K562 (cell line): ENCODE data around the gene NACC1. TPM values are rescaled to one million over a fixed set of nuclear protein-coding genes. Genes with fewer than 3 reads are reported as not detected.
A peak's percentile ranks its signal among the peaks of the same experiment; 100 is the strongest.

Experiments
- DMBX1 ChIP-seq: fragments of 250-450 bp; sonication (Bioruptor Pico); IDR thresholded peaks from 2 replicates; pipeline ENCODE4 v1.8.0; 2022; ENCODE audit warnings: inconsistent platforms, mild to moderate bottlenecking, moderate library complexity, borderline replicate concordance
- ERF ChIP-seq: fragments of 450-650 bp; formaldehyde crosslinking; IDR thresholded peaks from 2 replicates; pipeline ENCODE4 v1.4.0; 2020; ENCODE audit warnings: mild to moderate bottlenecking, mixed read lengths
- GTF2F1 ChIP-seq: IDR thresholded peaks from 2 replicates; pipeline ENCODE4 v1.6.1; 2011; ENCODE audit warnings: low read depth, low read length, improper control_type of control experiment
- ILF3 ChIP-seq: fragments of 450-650 bp; IDR thresholded peaks from 2 replicates; pipeline ENCODE4 v1.6.1; 2018; ENCODE audit warnings: antibody characterized with exemption, mild to moderate bottlenecking, moderate library complexity, borderline replicate concordance
- JUN ChIP-seq, 2 experiments: sonication (generic) in 1 of 2; formaldehyde crosslinking in 1 of 2; IDR thresholded peaks; 2 replicates each; pipeline versions ENCODE4 v1.6.1 to v1.8.0; 2012 to 2022; ENCODE audit warnings: borderline replicate concordance in 2 of 2, mild to moderate bottlenecking in 2 of 2, improper control_type of control experiment in 1 of 2, low read depth in 1 of 2, low read length in 1 of 2, missing genetic modification reagents in 1 of 2
- MBD2 ChIP-seq: sonication (generic); IDR thresholded peaks from 2 replicates; pipeline ENCODE4 v1.6.1; 2016; ENCODE audit warnings: low read depth, borderline replicate concordance
- NRF1 ChIP-seq, 2 experiments: fragments of 450-650 bp; IDR thresholded peaks in 1 of 2; conservative IDR thresholded peaks in 1 of 2; 2 replicates each; pipeline ENCODE4 v1.6.1; 2014; ENCODE audit warnings: mild to moderate bottlenecking in 2 of 2
- RBBP5 ChIP-seq: fragments of 200-600 bp; sonication (generic); IDR thresholded peaks from 2 replicates; pipeline ENCODE4 v1.6.1; 2012; ENCODE audit warnings: borderline replicate concordance, mild to moderate bottlenecking, low read length, control low read depth, inconsistent platforms; ENCODE audit not compliant: insufficient read depth, poor library complexity, severe bottlenecking
- SIN3B ChIP-seq: fragments of 450-650 bp; IDR thresholded peaks from 2 replicates; pipeline ENCODE4 v1.6.1; 2017; ENCODE audit warnings: low read depth, mild to moderate bottlenecking, moderate library complexity
- SP1 ChIP-seq: sonication (generic); formaldehyde crosslinking; IDR thresholded peaks from 2 replicates; pipeline ENCODE4 v1.8.1; 2022; ENCODE audit warnings: mild to moderate bottlenecking, missing genetic modification reagents
- THRB ChIP-seq: fragments of 450-650 bp; formaldehyde crosslinking; conservative IDR thresholded peaks from 2 replicates; pipeline ENCODE4 v1.4.0; 2022; ENCODE audit warnings: mild to moderate bottlenecking, missing genetic modification characterization
- ZNF3 ChIP-seq: fragments of 250-450 bp; sonication (Bioruptor Pico); IDR thresholded peaks from 2 replicates; pipeline ENCODE4 v1.5.0; 2021; ENCODE audit warnings: mild to moderate bottlenecking, moderate library complexity
- ZSCAN32 ChIP-seq: fragments of 450-650 bp; formaldehyde crosslinking; IDR thresholded peaks from 2 replicates; pipeline ENCODE4 v1.4.0; 2020; ENCODE audit warnings: mild to moderate bottlenecking, moderate library complexity
- polyA plus RNA-seq, 8 experiments: library from polyadenylated mRNA; depleted of rRNA in 4 of 8; stranded (reverse) in 5 of 8; unstranded in 3 of 8; fragments of >200 nt; fragmentation: Nextera tagmentation in 2 of 8; fragmentation: Illumina TruSeq in 1 of 8; extraction: Ambion mirVana in 2 of 8; extraction: Trizol in 1 of 8; gene quantifications; 2 replicates each; pipeline versions ENCODE4 v1.2.1 to v1.2.3, GENCODE V29; 2011 to 2014; ENCODE audit warnings: inconsistent platforms in 1 of 8, missing spikeins in 1 of 8
- total RNA-seq, 7 experiments: library from RNA; depleted of rRNA in 6 of 7; stranded (reverse); fragments of >200 nt in 6 of 7; fragmentation: Illumina TruSeq in 2 of 7; extraction: Trizol in 2 of 7; gene quantifications; 2 replicates each; pipeline versions ENCODE4 v1.2.1 to v1.2.3, GENCODE V29; 2011 to 2021; ENCODE audit warnings: low replicate concordance in 1 of 7
- TF ChIP-seq, protein P1 (sequence below), 2 experiments: fragments of 450-650 bp; IDR thresholded peaks; 2 replicates each; pipeline ENCODE4 v1.6.1; 2016; ENCODE audit warnings: mild to moderate bottlenecking in 2 of 2, borderline replicate concordance in 1 of 2, low read depth in 1 of 2, moderate library complexity in 1 of 2

The NACC1 gene
- total and polyA plus RNA-seq, 9 of the 15 experiments (the other 6 are each of a cell fraction or from before 2014, with no cell fraction given): 0.04 to 96.6 (median 25.8) TPM

GRCh38 chr19:13098277-13099072 is 19.6 kb upstream of the NACC1 start (continued):
- TF ChIP-seq THRB (CRISPR knock-in tag): peak; percentile 68; the same call in 1 of the 2 replicates
- TF ChIP-seq RBBP5: no peak
- no peak for TF ChIP-seq GTF2F1
- peak; percentile 40; the same call in 1 of the 2 replicates for TF ChIP-seq ZSCAN32 (CRISPR knock-in tag)
- no peak for TF ChIP-seq JUN (IDR thresholded peaks at IDR 0.05; ENCODE audit: borderline replicate concordance, low read depth, low read length)
- TF ChIP-seq JUN (CRISPR knock-in tag; IDR thresholded peaks at IDR 0.05; ENCODE audit: borderline replicate concordance): no peak
- TF ChIP-seq ZNF3 (CRISPR knock-in tag): peak; percentile 32; the same call in 1 of the 2 replicates
- TF ChIP-seq ERF (CRISPR knock-in tag): no peak; the same call in 1 of the 2 replicates
- TF ChIP-seq SP1 (CRISPR knock-in tag): no peak; the same call in 1 of the 2 replicates
- TF ChIP-seq, protein P1, sequence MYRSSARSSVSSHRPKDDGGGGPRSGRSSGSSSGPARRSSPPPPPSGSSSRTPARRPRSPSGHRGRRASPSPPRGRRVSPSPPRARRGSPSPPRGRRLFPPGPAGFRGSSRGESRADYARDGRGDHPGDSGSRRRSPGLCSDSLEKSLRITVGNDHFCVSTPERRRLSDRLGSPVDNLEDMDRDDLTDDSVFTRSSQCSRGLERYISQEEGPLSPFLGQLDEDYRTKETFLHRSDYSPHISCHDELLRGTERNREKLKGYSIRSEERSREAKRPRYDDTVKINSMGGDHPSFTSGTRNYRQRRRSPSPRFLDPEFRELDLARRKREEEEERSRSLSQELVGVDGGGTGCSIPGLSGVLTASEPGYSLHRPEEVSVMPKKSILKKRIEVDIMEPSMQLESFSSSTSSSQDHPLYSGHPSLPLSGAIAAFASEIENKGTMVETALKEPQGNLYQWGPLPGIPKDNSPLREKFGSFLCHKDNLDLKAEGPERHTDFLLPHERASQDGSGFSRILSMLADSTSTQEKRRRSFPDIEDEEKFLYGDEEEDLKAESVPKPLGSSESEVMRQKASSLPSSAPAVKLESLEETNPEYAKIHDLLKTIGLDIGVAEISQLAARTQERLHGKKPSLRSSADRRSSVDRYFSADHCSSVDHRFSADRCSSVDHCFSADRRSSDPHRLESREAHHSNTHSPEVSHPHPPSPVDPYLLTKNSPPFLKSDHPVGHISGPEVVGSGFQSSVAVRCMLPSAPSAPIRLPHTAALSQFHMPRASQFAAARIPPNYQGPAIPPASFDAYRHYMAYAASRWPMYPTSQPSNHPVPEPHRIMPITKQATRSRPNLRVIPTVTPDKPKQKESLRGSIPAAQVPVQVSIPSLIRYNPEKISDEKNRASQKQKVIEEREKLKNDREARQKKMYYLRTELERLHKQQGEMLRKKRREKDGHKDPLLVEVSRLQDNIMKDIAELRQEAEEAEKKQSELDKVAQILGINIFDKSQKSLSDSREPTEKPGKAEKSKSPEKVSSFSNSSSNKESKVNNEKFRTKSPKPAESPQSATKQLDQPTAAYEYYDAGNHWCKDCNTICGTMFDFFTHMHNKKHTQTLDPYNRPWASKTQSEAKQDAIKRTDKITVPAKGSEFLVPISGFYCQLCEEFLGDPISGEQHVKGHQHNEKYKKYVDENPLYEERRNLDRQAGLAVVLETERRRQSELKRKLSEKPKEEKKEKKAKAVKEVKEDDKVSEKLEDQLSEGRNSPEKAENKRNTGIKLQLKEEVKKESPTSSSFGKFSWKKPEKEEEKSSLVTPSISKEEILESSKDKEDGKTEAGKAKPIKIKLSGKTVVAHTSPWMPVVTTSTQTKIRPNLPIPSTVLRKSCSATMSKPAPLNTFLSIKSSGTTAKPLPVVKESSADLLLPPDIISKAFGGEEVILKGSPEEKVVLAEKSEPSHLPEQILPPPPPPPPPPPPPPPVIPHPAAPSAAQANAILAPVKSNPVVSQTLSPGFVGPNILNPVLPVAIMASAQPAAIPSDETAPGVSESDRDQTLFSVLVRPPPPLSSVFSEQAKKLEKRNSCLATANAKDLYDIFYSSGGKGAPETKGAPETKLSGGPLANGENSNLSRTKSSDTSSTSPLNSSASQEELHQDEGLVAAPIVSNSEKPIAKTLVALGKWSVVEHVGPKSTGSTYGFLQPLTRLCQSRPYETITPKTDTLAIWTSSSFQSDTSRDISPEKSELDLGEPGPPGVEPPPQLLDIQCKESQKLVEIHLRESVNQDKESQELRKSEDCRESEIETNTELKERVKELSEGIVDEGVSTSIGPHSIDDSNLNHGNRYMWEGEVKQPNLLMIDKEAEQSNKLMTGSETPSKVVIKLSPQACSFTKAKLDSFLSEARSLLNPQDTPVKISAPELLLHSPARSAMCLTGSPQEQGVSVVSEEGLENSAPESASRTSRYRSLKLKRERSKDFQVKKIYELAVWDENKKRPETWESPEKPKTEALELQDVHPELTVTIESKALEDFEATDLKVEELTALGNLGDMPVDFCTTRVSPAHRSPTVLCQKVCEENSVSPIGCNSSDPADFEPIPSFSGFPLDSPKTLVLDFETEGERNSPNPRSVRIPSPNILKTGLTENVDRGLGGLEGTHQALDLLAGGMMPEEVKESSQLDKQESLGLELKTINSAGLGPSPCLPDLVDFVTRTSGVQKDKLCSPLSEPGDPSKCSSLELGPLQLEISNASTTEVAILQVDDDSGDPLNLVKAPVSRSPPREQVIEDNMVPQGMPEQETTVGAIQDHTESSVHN (IDR thresholded peaks at IDR 0.05; ENCODE audit: borderline replicate concordance in 1 of 2, low read depth in 1 of 2): no peak
- TF ChIP-seq MBD2: no peak
- TF ChIP-seq SIN3B: no peak
- TF ChIP-seq DMBX1 (CRISPR knock-in tag): no peak
- peak; percentile 12; the same call in 1 of the 2 replicates for TF ChIP-seq ILF3
- TF ChIP-seq NRF1 (conservative IDR thresholded peaks at IDR 0.05 in 1 of 2, IDR thresholded peaks at IDR 0.05 in 1 of 2): no peak
